PC-9 (cell line): ENCODE data around the gene CYP4A22. TPM values are rescaled to one million over a fixed set of nuclear protein-coding genes. Genes with fewer than 3 reads are reported as not detected.
"Not testable (repeated sequence)": the region's sequence is repeated elsewhere in the genome, so short reads cannot be mapped to it uniquely, and the experiment has no call there.

Experiments used
- BruUV-seq: library from RNA; stranded (reverse); fragments of 400-500 nt; replicated peaks from 2 replicates; lab custom pipeline; 2021; lab: Mats Ljungman, UMichigan
- CTCF ChIA-PET: fragments of 300-600 bp; sonication (Branson Sonifier 250); formaldehyde crosslinking; loops from one replicate; lab custom pipeline; 2022; ENCODE audit warnings: antibody characterized with exemption; lab: Charles Lee
- POLR2A ChIA-PET: fragments of 300-600 bp; sonication (Branson Sonifier 250); formaldehyde crosslinking; loops from one replicate; lab custom pipeline; 2022; ENCODE audit warnings: antibody characterized with exemption; ENCODE audit not compliant: unreplicated experiment; lab: Charles Lee
- DNase-seq, 2 experiments: peaks; one replicate each; pipeline versions ENCODE4 v3.0.0 to v3.0.0-alpha.2; 2015 to 2022; ENCODE audit warnings: mixed read lengths in 1 of 2
- H2AFZ ChIP-seq: fragments of 200-600 bp; sonication (generic); 2 replicates; pipeline ENCODE4 v1.8.1; 2017; ENCODE audit warnings: antibody characterized with exemption
- H3F3A ChIP-seq: fragments of 200-600 bp; sonication (generic); 2 replicates; pipeline ENCODE4 v1.8.1; 2017; ENCODE audit warnings: antibody characterized with exemption, mild to moderate bottlenecking, low read depth; ENCODE audit not compliant: insufficient read depth
- H3K27ac ChIP-seq: fragments of 200-600 bp; sonication (generic); 2 replicates; pipeline ENCODE4 v1.6.1; 2016; ENCODE audit warnings: mixed run types
- H3K27me3 ChIP-seq: fragments of 200-600 bp; sonication (generic); 2 replicates; pipeline ENCODE4 v1.6.1; 2016; ENCODE audit warnings: low read depth, mixed run types; ENCODE audit not compliant: insufficient read depth
- H3K36me3 ChIP-seq: fragments of 200-600 bp; sonication (generic); 2 replicates; pipeline ENCODE4 v1.6.1; 2016; ENCODE audit warnings: low read depth, mixed run types
- H3K4me1 ChIP-seq: fragments of 200-600 bp; sonication (generic); replicated peaks from 2 replicates; pipeline ENCODE4 v1.6.1; 2016; ENCODE audit warnings: mixed run types; ENCODE audit not compliant: insufficient read depth
- H3K4me2 ChIP-seq: fragments of 200-600 bp; sonication (generic); 2 replicates; pipeline ENCODE4 v1.6.1; 2017; ENCODE audit warnings: mixed run types
- H3K4me3 ChIP-seq: fragments of 200-600 bp; sonication (generic); 2 replicates; pipeline ENCODE4 v1.6.1; 2016; ENCODE audit warnings: mixed run types
- H3K79me2 ChIP-seq: fragments of 200-600 bp; sonication (generic); 2 replicates; pipeline ENCODE4 v1.6.1; 2017; ENCODE audit warnings: low read depth, mixed run types
- H3K9me2 ChIP-seq: fragments of 200-600 bp; sonication (generic); 2 replicates; pipeline ENCODE4 v1.8.1; 2017; ENCODE audit warnings: mild to moderate bottlenecking; ENCODE audit not compliant: insufficient read depth
- H3K9me3 ChIP-seq: fragments of 200-600 bp; sonication (generic); 2 replicates; pipeline ENCODE4 v1.8.1; 2016; ENCODE audit warnings: low read depth; ENCODE audit not compliant: insufficient read depth
- H4K20me1 ChIP-seq: fragments of 200-600 bp; sonication (generic); 2 replicates; pipeline ENCODE4 v1.8.1; 2017; ENCODE audit not compliant: insufficient read depth
- CTCF ChIP-seq: fragments of 200-600 bp; sonication (generic); conservative IDR thresholded peaks from 2 replicates; pipeline ENCODE4 v1.6.1; 2017; ENCODE audit warnings: mixed run types, antibody characterized with exemption, mild to moderate bottlenecking, moderate library complexity
- EZH2 ChIP-seq: fragments of 200-600 bp; sonication (generic); IDR thresholded peaks from 2 replicates; pipeline ENCODE4 v1.8.0; 2017; ENCODE audit warnings: antibody characterized with exemption, low read depth
- intact Hi-C: fragments of 100-400 bp; cut with micrococcal nuclease; formaldehyde crosslinking; loops from one replicate; pipeline ENCODE4 v1.10.0; 2022; ENCODE audit not compliant: unreplicated experiment
- total RNA-seq: library from RNA; stranded (reverse); gene quantifications from 2 replicates; pipeline ENCODE4 v1.2.3, GENCODE V29; 2021

The CYP4A22 gene
- total RNA-seq, 1 experiment from 2014 or later: not detected

GRCh38 chr1:47104816-47105215, 32.4 kb upstream of the CYP4A22 start:
- POLR2A ChIA-PET: no interaction called here
- no peaks in the 10 kb centered on the region for H3K79me2 ChIP-seq
- DNase-seq: peak in 1 of 2 experiments; percentile 3
- no peak overlapping the region for H3K27ac ChIP-seq
- H3K4me2 ChIP-seq: no peak overlapping the region
- 0 out of 2 replicates have a peak, but pooled peaks cover 4% of the 10 kb centered on the region for H3K9me3 ChIP-seq
- H2AFZ ChIP-seq: no peak overlapping the region
- 0 out of 2 replicates have a peak, but pooled peaks cover 8% of the 10 kb centered on the region for H3K4me1 ChIP-seq
- intact Hi-C loops: loop anchor here (10.0 kb wide), 1 partner anchor 360 kb away; no protein-coding TSS in a partner anchor
- no peaks in the 10 kb centered on the region for H4K20me1 ChIP-seq
- no peaks in the 10 kb centered on the region for H3K9me2 ChIP-seq
- no peaks in the 10 kb centered on the region for H3F3A ChIP-seq
- CTCF ChIA-PET: no interaction called here
- TF ChIP-seq EZH2 (no peak), CTCF (no peak)
- no TSS peak for BruUV-seq
- H3K36me3 ChIP-seq: no peaks in the 10 kb centered on the region
- H3K4me3 ChIP-seq: no peak overlapping the region
- no peaks in the 10 kb centered on the region for H3K27me3 ChIP-seq

- no peak for DNase-seq
- H3K27me3 ChIP-seq: no peaks in the 10 kb centered on the region
- H3K4me3 ChIP-seq: no peak overlapping the region
- no peak for TF ChIP-seq EZH2
- no peak for TF ChIP-seq CTCF
- ChIA-PET POLR2A (no interaction called here), CTCF (no interaction called here)
- no peak overlapping the region for H2AFZ ChIP-seq
- H3K4me2 ChIP-seq: peak overlapping the region; percentile 58; the same call in 1 of the 2 replicates
- H3K4me1 ChIP-seq: 0 out of 2 replicates have a peak, but pooled peaks cover 8% of the 10 kb centered on the region
- no peaks in the 10 kb centered on the region for H3F3A ChIP-seq
- no peaks in the 10 kb centered on the region for H3K9me2 ChIP-seq
- BruUV-seq: no TSS peak
- H3K27ac ChIP-seq: peak overlapping the region; percentile 61; the same call in 1 of the 2 replicates
- H3K79me2 ChIP-seq: no peaks in the 10 kb centered on the region
- no peaks in the 10 kb centered on the region for H3K36me3 ChIP-seq
- no peaks in the 10 kb centered on the region for H4K20me1 ChIP-seq
- intact Hi-C loops: loop anchor here (10.0 kb wide), 1 partner anchor 362 kb away; no protein-coding TSS in a partner anchor
- 0 out of 2 replicates have a peak, but pooled peaks cover 4% of the 10 kb centered on the region for H3K9me3 ChIP-seq
These were observed 30.4 kb upstream of the CYP4A22 start for GRCh38 chr1:47106792-47107191.

GRCh38 chr1:47107851-47108574, 29.2 kb upstream of the CYP4A22 start:
- intact Hi-C loops: loop anchor here (10.0 kb wide), 1 partner anchor 363 kb away; no protein-coding TSS in a partner anchor
- H4K20me1 ChIP-seq, H3K9me3 ChIP-seq, H3K9me2 ChIP-seq, H3K4me1 ChIP-seq, H3K27me3 ChIP-seq, H3K4me3 ChIP-seq, H3F3A ChIP-seq, POLR2A ChIA-PET, H3K36me3 ChIP-seq, H2AFZ ChIP-seq, H3K79me2 ChIP-seq: not testable (repeated sequence)
- peak overlapping the region; percentile 58 for H3K4me2 ChIP-seq
- peak overlapping the region; percentile 61 for H3K27ac ChIP-seq
- TSS peak; percentile 97 for BruUV-seq
- CTCF ChIA-PET: interaction anchor here (0.6 kb wide), 1 partner anchor 81 kb away, joined by 3 read pairs; no protein-coding TSS in a partner anchor
- peak; percentile 53 to 74 for DNase-seq

- DNase-seq, H3K79me2 ChIP-seq, H3K4me2 ChIP-seq, H3K27me3 ChIP-seq, H3F3A ChIP-seq, H2AFZ ChIP-seq, POLR2A ChIA-PET, H3K9me3 ChIP-seq, H3K4me1 ChIP-seq, H3K4me3 ChIP-seq, H3K27ac ChIP-seq, CTCF ChIA-PET, BruUV-seq, H4K20me1 ChIP-seq, H3K9me2 ChIP-seq, H3K36me3 ChIP-seq: not testable (repeated sequence)
- intact Hi-C loops: loop anchor here (10.0 kb wide), 1 partner anchor 365 kb away; no protein-coding TSS in a partner anchor
These were observed 27.8 kb upstream of the CYP4A22 start for GRCh38 chr1:47109482-47109881.
